Activated CD4-positive, CD25-positive, alpha-beta regulatory T cell treated with anti-CD3 and anti-CD28 coated beads, Interleukin-2, amount 50 U/mL, for 72 hours (primary cell): ENCODE measurements around the gene NELFB.

Experiments
- DNase-seq: peaks from one replicate; pipeline ENCODE4 v3.0.0; 2021

The NELFB gene

GRCh38 chr9:137223078-137223970 lies 31.8 kb upstream of the NELFB start:
- peak; percentile 97 for DNase-seq

GRCh38 chr9:137224830-137225694 lies 30.1 kb upstream of the NELFB start, which contains the start of gene CYSRT1:
TSS of gene CYSRT1 (plus strand) at chr9:137225174. CDS start at chr9:137225622, 448 bp downstream.
- DNase-seq: no peak

GRCh38 chr9:137225699-137226331 lies 29.3 kb upstream of the NELFB start:
- DNase-seq: no peak

- DNase-seq: no peak
These were observed 28.6 kb upstream of the NELFB start for GRCh38 chr9:137226338-137227053.

- peak; percentile 77 for DNase-seq
These were observed 27.9 kb upstream of the NELFB start, which contains the start of gene RNF224 for GRCh38 chr9:137227054-137227852. TSS of gene RNF224 (plus strand) at chr9:137227502. CDS start at chr9:137228336, 834 bp downstream.

GRCh38 chr9:137227853-137228505 lies 27.1 kb upstream of the NELFB start:
- no peak for DNase-seq

GRCh38 chr9:137228506-137228967 lies 26.6 kb upstream of the NELFB start:
- no peak for DNase-seq

- DNase-seq: no peak
These were observed 25.9 kb upstream of the NELFB start for GRCh38 chr9:137228968-137229896.

- DNase-seq: no peak
These were observed 25.0 kb upstream of the NELFB start for GRCh38 chr9:137229903-137230704.

GRCh38 chr9:137230705-137231371 lies 24.3 kb upstream of the NELFB start, which contains the start of gene SLC34A3:
TSS of gene SLC34A3 (plus strand) at chr9:137230901. CDS start at chr9:137231703, 802 bp downstream.
- no peak for DNase-seq

GRCh38 chr9:137231372-137232039 lies 23.6 kb upstream of the NELFB start:
- DNase-seq: no peak

- DNase-seq: no peak
These were observed 23.0 kb upstream of the NELFB start for GRCh38 chr9:137232101-137232500.

GRCh38 chr9:137232510-137232909 lies 22.6 kb upstream of the NELFB start:
- no peak for DNase-seq

GRCh38 chr9:137233143-137233980 lies 21.8 kb upstream of the NELFB start:
- no peak for DNase-seq

- DNase-seq: no peak
These were observed 21.0 kb upstream of the NELFB start for GRCh38 chr9:137234055-137234697.
